Activated naive CD4-positive, alpha-beta T cell treated with anti-CD3 and anti-CD28 coated beads, Interleukin-2, amount 50 U/mL, for 72 hours (primary cell): ENCODE measurements around the gene DNAJB6. TPM values are rescaled to one million over a fixed set of nuclear protein-coding genes. Genes with fewer than 3 reads are reported as not detected.

ENCODE experiments used
- ATAC-seq, 2 donors: fragments of 150-1000 bp; cut with Tn5 transposase; 2 replicates each; pipeline ENCODE4 v1.10.0; 2021; ENCODE audit warnings: mild to moderate bottlenecking in 2 of 2, moderate library complexity in 2 of 2
- DNase-seq, 2 donors: peaks; one replicate each; pipeline ENCODE4 v3.0.0; 2021 to 2022; ENCODE audit warnings: low spot score in 2 of 2
- H3K27ac Mint-ChIP-seq, 2 donors: one replicate each; pipeline ENCODE4 v1.8.0; 2022; ENCODE audit warnings: mild to moderate bottlenecking in 2 of 2, mixed read lengths in 2 of 2
- H3K36me3 Mint-ChIP-seq, 2 donors: one replicate each; pipeline ENCODE4 v1.8.0; 2022; ENCODE audit warnings: mixed read lengths in 2 of 2
- H3K9me3 Mint-ChIP-seq, 2 donors: one replicate each; pipeline ENCODE4 v1.8.0; 2022; ENCODE audit warnings: mixed read lengths in 2 of 2
- total RNA-seq, 2 donors: library from RNA; stranded (reverse); gene quantifications; one replicate each; pipeline ENCODE4 v1.2.3, GENCODE V29; 2022

DNAJB6 gene
- total RNA-seq, 2 donors from 2014 or later: 71.7 to 74.9 TPM

DNA sequence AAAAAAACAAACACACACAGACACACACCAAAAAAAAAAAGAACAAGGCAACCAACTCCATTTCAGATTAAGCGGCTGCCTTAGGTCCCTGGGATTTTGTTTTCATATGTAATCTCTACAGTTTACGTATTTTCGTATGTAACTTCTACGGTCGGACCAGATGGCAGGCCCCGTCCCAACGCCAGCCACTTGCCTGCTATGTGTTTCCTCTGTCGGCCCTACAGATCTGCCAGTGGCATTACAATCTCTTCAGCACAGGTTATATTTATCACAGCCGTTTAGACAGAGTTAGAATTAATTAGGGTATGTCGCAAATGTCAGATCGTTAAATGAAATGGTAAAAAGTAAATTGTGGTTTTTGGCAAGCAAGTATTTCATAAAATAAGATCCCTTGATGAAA, 99.3 kb downstream of the DNAJB6 start:
- Mint-ChIP-seq H3K27ac (no peak overlapping the region), H3K36me3 (no peaks in the 10 kb centered on the region), H3K9me3 (no peaks in the 10 kb centered on the region)
- no peak for DNase-seq
- ATAC-seq: no peak

DNA sequence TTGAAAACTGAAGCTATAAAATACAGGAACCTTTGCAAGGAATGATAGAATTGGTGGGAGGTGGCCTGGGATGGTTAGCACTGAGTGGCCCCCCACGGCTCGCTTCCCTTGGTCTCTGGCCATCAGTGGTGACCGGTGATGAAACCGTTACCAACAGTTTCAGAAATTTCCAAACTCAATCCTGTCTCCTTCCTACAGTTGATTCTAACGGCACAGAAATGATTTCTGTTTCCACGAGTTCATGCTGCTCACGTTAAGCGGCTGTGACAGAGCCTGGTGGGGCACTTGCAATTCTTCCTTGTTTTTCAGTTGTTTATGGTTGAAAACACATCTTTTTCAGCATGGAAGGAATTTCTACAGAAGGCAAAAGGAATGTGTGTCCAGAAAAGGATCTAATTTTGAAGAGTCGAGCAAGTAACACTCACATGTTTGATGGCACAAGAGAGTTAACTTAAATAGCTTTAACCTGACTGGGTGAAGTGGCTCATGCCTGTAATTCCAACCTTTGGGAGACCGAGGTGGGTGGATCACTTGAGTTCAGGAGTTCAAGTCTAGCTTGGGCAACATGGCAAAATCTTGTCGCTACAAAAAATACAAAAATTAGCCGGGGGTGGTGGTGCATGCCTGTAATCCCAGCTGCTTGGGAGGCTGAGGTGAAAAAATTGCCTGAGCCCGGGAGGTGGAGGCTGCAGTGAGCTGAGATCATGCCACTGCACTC, 100.1 kb downstream of the DNAJB6 start:
- ATAC-seq (no peak), DNase-seq (no peak)
- no peak overlapping the region for H3K27ac Mint-ChIP-seq
- no peaks in the 10 kb centered on the region for H3K36me3 Mint-ChIP-seq
- H3K9me3 Mint-ChIP-seq: no peaks in the 10 kb centered on the region

DNA sequence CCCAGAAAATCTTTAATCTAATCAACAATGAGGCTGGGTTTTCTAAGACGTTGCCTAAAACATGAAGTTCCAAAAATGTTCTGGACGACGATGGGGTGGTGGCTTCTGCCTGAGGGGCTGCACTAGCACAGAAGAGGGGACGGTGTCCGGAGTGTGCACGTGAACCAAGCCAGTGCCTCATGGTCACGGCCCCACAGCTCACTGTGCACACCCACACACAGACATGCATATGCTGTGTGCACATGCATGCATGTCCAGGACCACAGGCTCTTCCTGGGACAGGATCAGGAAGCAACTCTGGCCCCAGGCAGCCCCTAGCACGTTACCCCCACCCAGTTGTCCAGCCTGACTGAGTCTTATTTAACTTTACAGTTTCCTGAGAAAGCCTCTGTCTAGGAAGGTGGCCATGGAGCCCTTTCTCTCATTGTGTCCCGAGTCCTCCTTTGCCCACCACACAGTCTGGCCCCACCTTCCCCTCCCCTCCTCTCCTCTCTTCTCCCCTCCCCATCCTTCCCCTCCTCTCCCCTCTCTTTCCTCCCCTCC, 100.8 kb downstream of the DNAJB6 start:
- H3K9me3 Mint-ChIP-seq: no peaks in the 10 kb centered on the region
- H3K36me3 Mint-ChIP-seq: no peaks in the 10 kb centered on the region
- no peak overlapping the region for H3K27ac Mint-ChIP-seq
- ATAC-seq (no peak), DNase-seq (no peak)

DNA sequence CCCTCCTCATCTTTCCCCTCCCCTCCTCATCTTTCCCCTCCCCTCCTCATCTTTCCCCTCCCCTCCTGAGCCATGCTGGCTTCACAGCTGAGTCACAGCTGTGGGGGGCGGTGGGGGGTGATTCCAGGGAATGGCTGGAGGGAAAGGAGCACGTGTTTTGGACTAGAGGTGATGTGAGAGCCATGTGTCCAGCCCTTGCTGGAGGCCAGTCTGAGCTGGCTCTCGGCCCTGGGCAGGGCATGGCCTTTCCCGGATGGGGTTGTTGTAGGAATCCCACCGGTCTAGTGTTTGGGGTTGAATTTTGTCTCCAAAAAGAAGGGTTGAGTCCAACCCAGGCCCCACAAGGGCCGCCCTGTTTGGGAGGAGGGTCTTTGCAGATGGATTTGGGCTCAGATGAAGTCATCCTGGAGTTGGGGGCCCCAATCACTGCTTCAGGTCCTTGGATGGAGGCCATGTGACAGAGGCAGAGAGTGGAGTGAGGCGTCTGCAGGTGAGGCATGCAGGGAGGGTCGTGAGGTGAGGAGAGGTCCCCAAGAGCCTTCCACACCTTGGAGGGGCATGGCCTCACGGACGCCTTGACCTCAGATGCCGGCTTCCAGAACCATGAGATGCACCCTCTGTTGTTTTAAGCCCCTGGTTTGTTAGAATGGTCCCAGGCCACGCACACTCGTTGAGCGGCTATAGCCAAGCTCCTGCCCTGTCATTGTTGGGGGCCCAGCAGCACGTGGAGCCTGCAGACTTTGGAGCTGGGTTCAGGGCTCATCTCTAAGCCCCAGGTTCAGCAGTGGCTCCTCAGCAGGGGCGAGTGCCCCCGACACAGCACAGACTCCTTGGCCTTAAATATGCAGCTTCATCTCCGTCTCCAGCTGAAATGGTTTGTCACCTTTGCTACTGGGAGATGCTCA, 101.6 kb downstream of the DNAJB6 start:
- ATAC-seq (no peak), DNase-seq (peak in 1 of 2 donors; percentile 42)
- Mint-ChIP-seq H3K36me3 (no peaks in the 10 kb centered on the region), H3K27ac (no peak overlapping the region), H3K9me3 (no peaks in the 10 kb centered on the region)

DNA sequence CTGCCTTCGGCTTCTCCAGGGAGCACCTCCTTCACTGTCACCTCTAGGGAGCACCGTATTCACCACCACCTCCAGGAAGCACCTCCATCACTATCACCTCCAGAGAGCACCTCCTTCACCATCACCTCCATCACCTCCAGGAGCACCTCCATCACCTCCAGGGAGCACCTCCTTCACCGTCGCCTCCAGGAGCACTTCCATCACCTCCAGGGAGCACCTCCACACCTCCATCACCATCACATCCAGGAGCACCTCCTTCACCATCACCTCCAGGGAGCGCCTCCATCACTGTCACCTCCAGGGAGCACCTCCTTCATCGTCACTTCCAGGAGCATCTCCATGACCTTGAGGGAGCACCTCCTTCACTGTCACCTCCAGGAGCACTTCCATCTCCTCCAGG, 102.3 kb downstream of the DNAJB6 start:
- H3K9me3 Mint-ChIP-seq: no peaks in the 10 kb centered on the region
- ATAC-seq: no peak

DNA sequence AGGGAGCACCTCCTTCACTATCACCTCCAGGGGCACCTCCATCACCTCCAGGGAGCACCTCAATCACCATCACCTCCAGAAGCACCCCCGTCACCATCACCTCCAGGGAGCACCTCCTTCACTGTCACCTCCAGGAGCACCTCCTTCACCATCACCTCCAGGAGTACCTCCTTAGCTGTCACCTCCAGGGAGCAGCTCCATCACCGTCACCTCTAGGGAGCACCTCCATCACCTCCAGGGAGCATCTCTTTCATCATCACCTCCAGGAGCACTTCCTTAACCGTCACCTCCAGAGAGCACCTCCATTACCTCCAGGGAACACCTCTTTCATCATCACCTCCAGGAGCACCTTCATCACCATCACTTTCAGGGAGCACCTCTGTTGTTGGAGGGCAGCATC, 103.0 kb downstream of the DNAJB6 start:
- peak in 1 of 2 donors; percentile 30 for DNase-seq
- no peaks in the 10 kb centered on the region for H3K9me3 Mint-ChIP-seq
- no peak for ATAC-seq
- H3K36me3 Mint-ChIP-seq: no peaks in the 10 kb centered on the region
- H3K27ac Mint-ChIP-seq: peak overlapping the region in 1 of 2 donors; percentile 17

More for the DNA sequence above, 102.3 kb downstream of the DNAJB6 start:
- H3K27ac Mint-ChIP-seq: peak overlapping the region in 1 of 2 donors; percentile 17
- DNase-seq: no peak
- H3K36me3 Mint-ChIP-seq: no peaks in the 10 kb centered on the region

DNA sequence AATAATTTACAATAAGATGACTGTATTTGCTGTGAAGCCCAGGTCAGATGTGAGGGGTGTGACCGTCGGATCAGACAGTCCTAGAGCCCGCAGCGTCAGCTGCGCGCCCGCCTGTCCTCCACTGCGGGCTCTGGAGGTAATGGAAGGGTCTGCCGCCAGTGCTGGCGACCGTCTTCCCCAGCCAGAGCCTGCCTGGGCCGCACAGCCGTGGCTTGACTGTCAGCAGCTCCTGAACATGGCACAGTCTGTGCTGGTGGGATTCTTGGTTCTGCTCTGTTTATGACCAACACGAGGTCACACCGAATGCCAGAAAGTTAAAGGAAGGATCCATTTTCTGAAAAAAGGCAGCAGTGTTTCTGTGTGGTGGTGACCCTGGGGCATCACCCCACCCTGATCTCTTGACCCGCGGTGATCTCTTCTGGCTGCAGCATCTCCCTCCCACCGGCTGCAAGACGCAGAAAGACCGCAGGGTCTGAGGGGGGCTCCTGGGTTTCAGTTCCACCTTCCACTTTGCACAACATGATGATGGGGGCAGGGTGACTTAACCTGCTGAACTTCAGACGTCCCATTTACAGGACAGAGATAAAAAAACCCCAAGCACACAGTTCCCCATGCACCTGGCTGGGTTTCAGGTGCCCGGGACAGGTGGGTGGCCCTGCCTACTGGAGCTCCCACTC, 103.7 kb downstream of the DNAJB6 start:
- no peaks in the 10 kb centered on the region for H3K9me3 Mint-ChIP-seq
- H3K27ac Mint-ChIP-seq: peak overlapping the region in 1 of 2 donors; percentile 17
- peak in 1 of 2 donors; percentile 16 for DNase-seq
- H3K36me3 Mint-ChIP-seq: no peaks in the 10 kb centered on the region
- no peak for ATAC-seq

DNA sequence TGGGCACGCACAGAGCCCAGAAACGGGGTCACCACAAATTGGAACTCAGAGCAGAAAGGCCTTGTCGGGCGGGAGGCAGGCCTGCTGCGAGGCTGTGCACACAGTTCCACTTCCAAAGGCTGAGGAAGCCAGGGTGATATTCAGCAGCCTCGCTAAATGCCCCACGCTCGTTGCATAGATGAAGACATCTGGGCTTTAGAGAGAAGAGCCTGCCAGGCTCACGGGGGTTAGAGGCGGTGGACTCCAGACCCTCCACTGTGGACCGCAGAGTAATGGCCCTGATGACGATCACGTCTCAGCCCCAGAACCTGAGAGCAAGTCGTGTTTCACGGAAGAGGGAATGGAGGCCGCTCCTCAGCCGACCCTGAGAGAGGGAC, 104.2 kb downstream of the DNAJB6 start:
- no peak for ATAC-seq
- DNase-seq: no peak
- Mint-ChIP-seq H3K36me3 (no peaks in the 10 kb centered on the region), H3K27ac (peak overlapping the region in 1 of 2 donors; percentile 17), H3K9me3 (no peaks in the 10 kb centered on the region)

DNA sequence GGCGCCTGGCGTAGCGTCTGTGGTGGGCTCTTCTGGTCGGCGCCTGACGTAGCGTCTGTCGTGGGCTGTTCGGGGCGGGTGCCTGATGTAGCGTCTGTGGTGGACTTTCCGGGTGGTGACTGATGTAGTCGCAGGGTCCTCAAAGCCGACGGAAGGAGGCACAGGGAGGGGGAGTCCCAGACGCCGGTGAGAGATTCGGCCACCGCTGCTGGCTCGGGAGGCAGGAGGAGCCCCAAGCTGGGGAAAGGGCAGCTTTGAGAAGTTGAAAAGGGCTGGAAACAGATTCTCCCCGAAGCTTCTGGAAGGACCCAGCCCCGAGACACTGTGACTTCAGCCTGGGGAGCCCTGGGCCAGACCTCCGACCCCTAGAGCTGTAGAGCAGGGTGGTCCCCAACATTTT, 105.7 kb downstream of the DNAJB6 start:
- Mint-ChIP-seq H3K9me3 (no peaks in the 10 kb centered on the region), H3K27ac (no peak overlapping the region), H3K36me3 (no peaks in the 10 kb centered on the region)
- peak in 1 of 2 donors; percentile 33 for DNase-seq
- peak in 1 of 2 donors; percentile 60 for ATAC-seq

DNA sequence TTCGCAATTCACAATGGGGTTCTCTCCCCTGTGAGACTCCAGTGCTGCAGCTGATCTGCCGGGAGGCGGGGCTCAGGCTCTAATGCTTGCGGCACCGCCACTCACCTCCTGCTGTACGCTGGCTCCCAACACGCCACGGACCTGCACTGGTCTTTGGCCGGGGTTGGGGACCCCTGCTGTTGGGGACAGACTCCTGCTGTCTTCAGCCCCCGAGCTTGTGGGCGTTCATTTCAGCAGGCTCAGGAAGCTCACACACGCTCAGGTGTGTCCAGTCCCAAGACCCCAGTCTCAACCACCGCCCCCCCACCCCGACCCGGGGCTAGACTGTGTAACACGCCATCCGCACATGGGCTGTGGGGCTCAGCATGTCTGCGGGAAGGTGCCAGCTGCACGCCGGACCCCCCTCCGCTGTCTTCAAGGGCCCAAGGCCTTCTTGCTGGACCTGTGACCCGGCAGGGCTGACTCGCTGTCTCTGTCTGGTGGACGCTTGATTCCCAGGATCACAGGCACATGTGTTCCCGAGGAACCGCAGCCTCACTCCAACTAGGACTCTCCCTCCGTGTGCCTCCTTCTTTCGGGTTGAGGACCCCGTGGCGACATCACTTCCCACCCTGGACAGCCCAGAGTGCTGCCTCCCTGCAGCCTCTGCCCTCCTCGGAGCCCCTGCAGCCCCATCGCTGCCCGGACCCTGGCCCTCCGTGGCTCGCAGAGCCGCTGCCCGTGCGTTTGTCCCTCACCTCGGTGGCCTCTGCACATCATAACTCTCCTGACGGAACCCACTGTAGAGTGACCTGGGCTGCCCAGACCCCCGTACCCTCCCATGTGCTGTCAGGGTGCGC, 106.4 kb downstream of the DNAJB6 start:
- ATAC-seq (no peak), DNase-seq (peak in 1 of 2 donors; percentile 35)
- Mint-ChIP-seq H3K36me3 (no peaks in the 10 kb centered on the region), H3K9me3 (no peaks in the 10 kb centered on the region), H3K27ac (no peak overlapping the region)

DNA sequence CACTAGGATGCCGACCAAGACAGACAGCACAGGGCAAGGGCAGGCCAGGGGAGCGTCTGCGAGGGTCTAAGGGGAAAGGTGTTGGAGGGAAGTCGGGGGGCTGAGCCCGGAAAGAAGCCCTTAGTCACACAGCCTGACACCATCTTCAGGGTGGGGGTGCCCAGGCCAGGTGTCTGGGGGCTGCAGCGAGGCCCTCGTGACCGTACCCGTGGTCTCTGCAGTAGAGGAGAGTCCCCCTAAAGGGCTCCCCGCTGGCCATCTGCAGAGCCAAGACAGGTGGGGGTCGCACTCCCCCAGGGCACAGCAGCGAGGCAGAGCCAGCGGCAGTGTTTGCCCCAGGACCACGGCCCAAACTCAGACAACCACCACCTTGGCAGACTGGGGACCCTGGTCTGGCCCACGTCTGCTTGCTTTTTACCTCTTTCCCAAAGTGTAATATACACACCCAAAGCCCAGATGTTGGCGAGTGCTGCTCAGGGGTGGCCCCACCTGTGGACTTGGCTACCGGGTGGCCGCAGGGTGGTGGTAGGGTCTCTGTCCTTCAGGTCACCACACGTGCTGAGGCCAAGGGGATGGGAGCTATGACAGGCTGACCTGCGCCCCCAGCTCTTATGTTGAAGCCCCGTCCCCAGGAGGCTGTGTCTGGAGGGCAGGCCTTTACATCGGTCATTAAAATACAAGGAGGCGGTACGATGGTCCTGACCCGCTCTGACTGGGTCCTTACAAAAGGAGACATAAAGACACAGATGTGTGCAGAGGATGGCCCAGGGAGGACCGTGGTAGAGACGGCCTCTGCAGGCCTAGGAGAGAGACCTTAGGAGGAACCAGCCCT, 107.4 kb downstream of the DNAJB6 start:
- H3K9me3 Mint-ChIP-seq: no peaks in the 10 kb centered on the region
- no peak overlapping the region for H3K27ac Mint-ChIP-seq
- H3K36me3 Mint-ChIP-seq: no peaks in the 10 kb centered on the region
- DNase-seq (peak in 1 of 2 donors; percentile 49), ATAC-seq (no peak)

DNA sequence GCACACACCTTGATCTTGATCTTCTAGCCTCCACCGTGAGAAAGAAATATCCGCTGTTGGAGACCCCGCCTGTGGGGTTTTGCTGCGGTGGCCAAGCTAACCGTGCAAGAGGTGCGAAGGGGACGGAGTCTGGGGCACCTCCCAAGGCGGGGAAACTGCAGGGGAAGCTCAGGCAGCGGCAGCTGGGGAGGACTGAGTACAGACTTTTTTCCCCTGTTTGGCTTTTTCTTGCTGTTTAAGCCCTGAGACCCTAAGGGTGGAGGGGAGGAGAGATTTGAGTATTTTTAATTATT, 108.0 kb downstream of the DNAJB6 start:
- DNase-seq (no peak), ATAC-seq (no peak)
- Mint-ChIP-seq H3K9me3 (no peaks in the 10 kb centered on the region), H3K27ac (no peak overlapping the region), H3K36me3 (no peaks in the 10 kb centered on the region)

DNA sequence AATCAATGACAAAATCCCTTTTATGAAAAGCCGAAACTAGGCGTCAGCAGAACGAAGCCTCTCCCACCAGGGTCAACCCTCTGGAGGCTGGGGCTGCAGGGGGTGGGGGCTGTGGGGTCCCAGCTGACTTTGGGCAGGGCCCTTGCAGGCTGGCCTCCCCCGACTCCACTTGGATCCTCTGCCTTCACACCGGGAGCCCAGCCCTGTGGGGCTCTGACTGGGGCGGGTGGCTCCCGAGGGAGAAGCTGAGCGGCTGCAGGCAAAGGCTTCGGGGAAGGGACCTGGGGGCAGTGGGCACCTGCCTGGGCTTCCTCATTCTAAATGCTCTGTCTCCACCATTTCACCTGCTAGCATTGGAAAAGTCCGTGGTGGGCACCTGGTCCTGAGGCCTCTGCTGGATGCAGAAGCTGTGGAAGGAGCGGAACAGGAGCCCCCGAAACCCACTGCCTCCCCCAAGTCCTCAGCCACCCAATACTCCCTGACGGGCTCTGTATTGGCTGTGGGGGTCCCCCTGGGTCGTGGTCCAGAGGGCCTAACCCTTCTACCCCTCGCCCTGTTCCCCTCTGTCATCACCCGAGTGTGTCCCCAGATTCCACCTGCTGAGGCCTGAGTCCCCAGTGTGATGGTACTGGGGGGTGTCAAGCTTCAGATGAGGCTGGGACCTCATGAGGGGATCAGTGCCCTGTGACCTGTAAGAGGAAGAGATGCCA, 108.6 kb downstream of the DNAJB6 start:
- Mint-ChIP-seq H3K9me3 (no peaks in the 10 kb centered on the region), H3K27ac (no peak overlapping the region), H3K36me3 (no peaks in the 10 kb centered on the region)
- ATAC-seq (no peak), DNase-seq (no peak)

DNA sequence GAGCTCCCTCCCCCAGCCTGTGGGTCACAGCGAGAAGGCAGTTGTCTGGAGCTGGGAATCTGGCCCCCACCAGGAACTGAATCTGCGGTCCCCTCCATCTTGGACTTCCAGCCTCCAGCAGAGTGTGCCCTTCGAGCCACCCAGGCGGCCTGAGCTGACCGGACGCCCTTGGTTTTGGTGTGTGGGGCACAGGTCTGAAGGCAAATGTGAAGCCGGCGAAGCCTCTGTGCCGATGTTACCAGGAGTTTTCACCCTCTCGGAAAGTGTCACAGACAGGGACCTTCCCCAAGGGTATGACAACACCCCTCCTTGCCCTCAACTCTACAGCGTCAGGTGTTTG, 109.1 kb downstream of the DNAJB6 start:
- no peak for ATAC-seq
- DNase-seq: no peak
- H3K27ac Mint-ChIP-seq: no peak overlapping the region
- H3K9me3 Mint-ChIP-seq: no peaks in the 10 kb centered on the region
- H3K36me3 Mint-ChIP-seq: no peaks in the 10 kb centered on the region

DNA sequence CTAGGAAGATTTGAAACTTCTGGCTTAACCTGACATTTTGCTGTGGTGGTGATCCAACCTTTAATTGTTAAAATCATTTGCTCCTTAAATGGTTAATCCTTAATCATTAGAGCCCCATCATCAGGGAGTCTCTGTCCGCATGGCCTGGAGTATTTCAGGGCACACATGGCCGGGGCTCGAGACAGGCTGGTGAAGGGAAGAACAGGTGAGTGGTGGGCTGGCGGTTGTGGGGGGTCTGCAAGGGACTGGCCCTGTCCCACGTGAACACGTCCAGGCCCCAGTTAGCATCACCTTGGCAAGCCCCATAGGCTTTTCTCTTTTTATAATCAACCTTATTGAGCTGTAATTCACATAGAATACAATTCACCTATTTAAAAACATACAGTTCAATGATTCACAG, 109.5 kb downstream of the DNAJB6 start:
- H3K36me3 Mint-ChIP-seq: no peaks in the 10 kb centered on the region
- no peak overlapping the region for H3K27ac Mint-ChIP-seq
- H3K9me3 Mint-ChIP-seq: no peaks in the 10 kb centered on the region
- ATAC-seq (no peak), DNase-seq (no peak)
